ENCODE results near the gene FLT3. TPM values are rescaled to one million over a fixed set of nuclear protein-coding genes. Genes with fewer than 3 reads are reported as not detected.

FLT3 gene
- total RNA-seq, 1 donor from 2014 or later, result 0.05 TPM

Other genes with a start within 250 kb of the FLT3 start
- gene PDX1, start 180.6 kb downstream of the FLT3 start, total RNA-seq, result not detected
- gene CDX2, start 131.3 kb downstream of the FLT3 start, total RNA-seq, result not detected
- gene URAD, start 111.9 kb downstream of the FLT3 start, total RNA-seq, result not detected
- gene PAN3, start 38.0 kb upstream of the FLT3 start, total RNA-seq, result 12.7 TPM

Measured in cardiac septum (tissue), 1 donor.